Measurements from ENCODE around the gene UQCR10. TPM values are rescaled to one million over a fixed set of nuclear protein-coding genes. Genes with fewer than 3 reads are reported as not detected.

UQCR10 gene
- polyA plus RNA-seq, 1 donor, result 109 TPM

DNA sequence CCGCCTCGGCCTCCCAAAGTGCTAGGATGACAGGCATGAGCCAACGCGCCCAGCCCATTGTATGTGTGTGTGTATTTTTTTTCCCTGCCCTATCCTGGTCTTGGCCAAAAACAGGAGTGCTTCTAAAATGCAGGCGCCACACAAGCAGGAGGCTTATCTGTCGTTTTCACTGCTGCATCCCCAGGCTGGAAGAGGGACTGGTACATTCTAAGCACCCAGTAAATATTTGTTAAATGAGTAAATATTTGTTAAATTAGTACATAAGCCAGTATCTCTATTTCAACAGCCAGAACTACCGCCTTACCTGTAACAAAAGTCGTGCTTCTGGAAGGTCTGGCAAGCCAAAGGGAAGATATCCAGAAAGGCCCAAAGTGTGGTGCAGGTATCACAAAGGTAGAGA is 46.0 kb downstream of the UQCR10 start:
- Histone ChIP-seq H3K27ac (ENCODE audit: low read length) (no peak overlapping the region), H3K4me3 (ENCODE audit: low read length) (no peak overlapping the region), H3K36me3 (ENCODE audit: control insufficient read depth, insufficient read depth, low read length) (peaks cover 70% of the 10 kb centered on the region), H3K27me3 (ENCODE audit: control insufficient read depth, insufficient read depth, low read length) (no peaks in the 10 kb centered on the region), H3K4me1 (ENCODE audit: control insufficient read depth, insufficient read depth, low read length) (no peaks in the 10 kb centered on the region), H3K9me3 (ENCODE audit: control insufficient read depth, low read depth, low read length) (no peaks in the 10 kb centered on the region)
- no peak for DNase-seq
- no CpG with 5 or more reads among the region's 8 CpGs for WGBS (ENCODE audit: insufficient coverage, low lambda C conversion rate)

- Histone ChIP-seq H3K27ac (ENCODE audit: low read length) (no peak overlapping the region), H3K4me1 (ENCODE audit: control insufficient read depth, insufficient read depth, low read length) (no peaks in the 10 kb centered on the region), H3K27me3 (ENCODE audit: control insufficient read depth, insufficient read depth, low read length) (no peaks in the 10 kb centered on the region), H3K36me3 (ENCODE audit: control insufficient read depth, insufficient read depth, low read length) (peaks cover 66% of the 10 kb centered on the region), H3K4me3 (ENCODE audit: low read length) (no peak overlapping the region), H3K9me3 (ENCODE audit: control insufficient read depth, low read depth, low read length) (no peaks in the 10 kb centered on the region)
- 100% methylated on average over 1 of the region's 3 CpGs for WGBS (ENCODE audit: insufficient coverage, low lambda C conversion rate)
- peak in 1 of 2 donors; percentile 35 for DNase-seq
Measured at GRCh38 chr22:29813563-29813962, 46.4 kb downstream of the UQCR10 start.

DNA sequence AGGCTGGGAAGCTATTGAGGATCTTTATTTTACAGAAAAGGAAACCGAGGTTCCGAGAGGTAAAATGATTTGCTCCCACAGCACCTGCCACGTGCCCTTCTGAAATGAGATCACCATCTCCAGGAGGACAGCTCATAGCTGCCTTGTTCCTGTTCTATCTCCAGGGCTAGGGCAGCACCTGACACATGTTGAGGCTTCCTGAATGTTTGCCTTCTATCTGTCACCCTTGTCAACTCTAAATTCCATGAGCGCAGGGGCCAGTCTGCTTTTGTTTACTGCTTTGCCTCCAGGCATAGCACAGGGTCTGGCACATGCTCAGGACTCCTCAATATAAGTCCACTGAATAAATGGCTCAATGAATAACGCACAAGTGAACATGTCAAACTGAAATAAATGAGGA is 46.8 kb downstream of the UQCR10 start:
- Histone ChIP-seq H3K9me3 (ENCODE audit: control insufficient read depth, low read depth, low read length) (no peaks in the 10 kb centered on the region), H3K27me3 (ENCODE audit: control insufficient read depth, insufficient read depth, low read length) (no peaks in the 10 kb centered on the region), H3K4me3 (ENCODE audit: low read length) (no peak overlapping the region), H3K36me3 (ENCODE audit: control insufficient read depth, insufficient read depth, low read length) (peaks cover 70% of the 10 kb centered on the region), H3K27ac (ENCODE audit: low read length) (no peak overlapping the region), H3K4me1 (ENCODE audit: control insufficient read depth, insufficient read depth, low read length) (no peaks in the 10 kb centered on the region)
- WGBS (ENCODE audit: insufficient coverage, low lambda C conversion rate), result no CpG with 5 or more reads among the region's 5 CpGs
- no peak for DNase-seq

DNA sequence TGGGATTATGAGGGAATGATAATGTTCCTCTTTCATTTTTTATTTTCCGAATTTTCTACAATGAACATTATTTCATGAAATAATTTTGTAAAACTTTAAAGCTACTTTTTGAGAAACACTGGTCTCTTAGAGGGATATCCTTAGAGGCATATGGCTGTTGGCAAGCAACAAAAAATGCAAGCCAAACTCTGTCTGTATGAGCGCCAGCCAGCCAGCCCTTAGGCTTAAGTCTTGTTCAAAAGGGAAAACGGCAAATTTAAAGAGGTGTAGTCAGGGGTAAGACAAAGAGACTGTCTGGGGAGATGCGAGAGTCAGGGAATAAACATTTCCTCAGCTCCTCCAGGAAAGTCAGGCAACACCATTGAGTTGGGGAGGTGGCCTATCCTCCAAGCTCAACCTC is 48.4 kb downstream of the UQCR10 start:
- Histone ChIP-seq H3K27ac (ENCODE audit: low read length) (no peak overlapping the region), H3K36me3 (ENCODE audit: control insufficient read depth, insufficient read depth, low read length) (peaks cover 74% of the 10 kb centered on the region), H3K4me3 (ENCODE audit: low read length) (no peak overlapping the region), H3K9me3 (ENCODE audit: control insufficient read depth, low read depth, low read length) (no peaks in the 10 kb centered on the region), H3K27me3 (ENCODE audit: control insufficient read depth, insufficient read depth, low read length) (no peaks in the 10 kb centered on the region), H3K4me1 (ENCODE audit: control insufficient read depth, insufficient read depth, low read length) (no peaks in the 10 kb centered on the region)
- 89% methylated on average over 2 of the region's 4 CpGs for WGBS (ENCODE audit: insufficient coverage, low lambda C conversion rate)
- no peak for DNase-seq

- no CpG with 5 or more reads among the region's 2 CpGs for WGBS (ENCODE audit: insufficient coverage, low lambda C conversion rate)
- DNase-seq, result no peak
- Histone ChIP-seq H3K27ac (ENCODE audit: low read length) (no peak overlapping the region), H3K4me3 (ENCODE audit: low read length) (no peak overlapping the region), H3K4me1 (ENCODE audit: control insufficient read depth, insufficient read depth, low read length) (peaks cover 4% of the 10 kb centered on the region), H3K36me3 (ENCODE audit: control insufficient read depth, insufficient read depth, low read length) (peaks cover 77% of the 10 kb centered on the region), H3K27me3 (ENCODE audit: control insufficient read depth, insufficient read depth, low read length) (no peaks in the 10 kb centered on the region), H3K9me3 (ENCODE audit: control insufficient read depth, low read depth, low read length) (no peaks in the 10 kb centered on the region)
Measured at GRCh38 chr22:29816128-29816527, 49.0 kb downstream of the UQCR10 start.

GRCh38 chr22:29816539-29816938 is 49.4 kb downstream of the UQCR10 start:
- H3K27me3 ChIP-seq (ENCODE audit: control insufficient read depth, insufficient read depth, low read length), result no peaks in the 10 kb centered on the region
- no peak overlapping the region for H3K27ac ChIP-seq (ENCODE audit: low read length)
- DNase-seq, result no peak
- peaks cover 4% of the 10 kb centered on the region for H3K4me1 ChIP-seq (ENCODE audit: control insufficient read depth, insufficient read depth, low read length)
- no CpG with 5 or more reads among the region's 6 CpGs for WGBS (ENCODE audit: insufficient coverage, low lambda C conversion rate)
- no peak overlapping the region for H3K4me3 ChIP-seq (ENCODE audit: low read length)
- H3K36me3 ChIP-seq (ENCODE audit: control insufficient read depth, insufficient read depth, low read length), result peaks cover 75% of the 10 kb centered on the region
- no peaks in the 10 kb centered on the region for H3K9me3 ChIP-seq (ENCODE audit: control insufficient read depth, low read depth, low read length)

DNA sequence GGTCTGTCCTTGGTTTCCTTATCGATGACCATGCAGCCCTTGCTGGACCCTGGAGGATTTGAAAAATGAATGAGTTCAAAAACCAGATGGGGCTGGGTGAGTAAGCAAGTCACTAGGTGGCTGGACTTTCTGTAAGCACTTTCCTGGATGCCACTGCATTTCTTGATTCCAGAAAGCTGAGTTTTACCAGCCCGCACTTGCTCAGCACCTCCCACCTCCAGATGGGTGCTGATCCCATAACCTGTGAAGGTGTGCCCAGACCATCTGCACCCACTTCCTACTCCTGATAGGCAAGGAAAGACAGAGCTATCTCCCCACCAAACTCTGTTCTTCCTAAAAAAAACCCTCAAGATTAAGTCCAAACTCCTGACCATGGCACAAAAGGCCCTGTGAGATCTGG is 49.8 kb downstream of the UQCR10 start:
- peaks cover 74% of the 10 kb centered on the region for H3K36me3 ChIP-seq (ENCODE audit: control insufficient read depth, insufficient read depth, low read length)
- no peak overlapping the region for H3K27ac ChIP-seq (ENCODE audit: low read length)

GRCh38 chr22:29817724-29818123 is 50.6 kb downstream of the UQCR10 start:
- peaks cover 7% of the 10 kb centered on the region for H3K4me1 ChIP-seq (ENCODE audit: control insufficient read depth, insufficient read depth, low read length)
- WGBS (ENCODE audit: insufficient coverage, low lambda C conversion rate), result no CpG with 5 or more reads among the region's 1 CpG

More for the DNA sequence above, 49.8 kb downstream of the UQCR10 start:
- WGBS (ENCODE audit: insufficient coverage, low lambda C conversion rate), result no CpG with 5 or more reads among the region's 2 CpGs
- Histone ChIP-seq H3K9me3 (ENCODE audit: control insufficient read depth, low read depth, low read length) (no peaks in the 10 kb centered on the region), H3K27me3 (ENCODE audit: control insufficient read depth, insufficient read depth, low read length) (no peaks in the 10 kb centered on the region), H3K4me1 (ENCODE audit: control insufficient read depth, insufficient read depth, low read length) (peaks cover 7% of the 10 kb centered on the region), H3K4me3 (ENCODE audit: low read length) (no peak overlapping the region)
- DNase-seq, result no peak

DNA sequence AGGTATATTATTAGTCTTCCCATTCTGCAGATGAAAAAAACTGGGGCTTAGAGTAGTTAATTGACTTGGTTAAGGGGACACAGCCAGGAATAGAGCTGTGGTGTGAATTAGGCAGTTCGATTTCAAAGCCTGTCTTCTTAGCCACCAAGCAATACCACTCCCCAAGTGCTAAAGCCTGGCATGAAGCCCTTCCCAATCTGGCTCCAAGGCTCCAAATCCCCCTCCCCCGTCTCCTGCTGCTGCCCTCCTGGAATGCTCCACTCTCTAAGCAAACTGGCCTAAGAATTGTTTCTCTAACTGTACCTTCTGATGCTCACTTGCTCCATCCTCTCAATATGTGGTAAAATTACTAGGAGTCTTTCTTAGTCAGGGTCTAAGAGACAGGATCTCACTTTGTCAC is 52.3 kb downstream of the UQCR10 start:
- Histone ChIP-seq H3K27ac (ENCODE audit: low read length) (no peak overlapping the region), H3K9me3 (ENCODE audit: control insufficient read depth, low read depth, low read length) (no peaks in the 10 kb centered on the region), H3K4me3 (ENCODE audit: low read length) (no peak overlapping the region), H3K27me3 (ENCODE audit: control insufficient read depth, insufficient read depth, low read length) (no peaks in the 10 kb centered on the region), H3K36me3 (ENCODE audit: control insufficient read depth, insufficient read depth, low read length) (peaks cover 65% of the 10 kb centered on the region), H3K4me1 (ENCODE audit: control insufficient read depth, insufficient read depth, low read length) (peaks cover 7% of the 10 kb centered on the region)
- no peak for DNase-seq
- WGBS (ENCODE audit: insufficient coverage, low lambda C conversion rate), result 100% methylated on average over 1 of the region's 2 CpGs

More at GRCh38 chr22:29817724-29818123, 50.6 kb downstream of the UQCR10 start:
- H3K36me3 ChIP-seq (ENCODE audit: control insufficient read depth, insufficient read depth, low read length), result peaks cover 74% of the 10 kb centered on the region
- H3K27me3 ChIP-seq (ENCODE audit: control insufficient read depth, insufficient read depth, low read length), result no peaks in the 10 kb centered on the region
- H3K27ac ChIP-seq (ENCODE audit: low read length), result no peak overlapping the region
- no peak overlapping the region for H3K4me3 ChIP-seq (ENCODE audit: low read length)
- no peaks in the 10 kb centered on the region for H3K9me3 ChIP-seq (ENCODE audit: control insufficient read depth, low read depth, low read length)
- no peak for DNase-seq

All from large intestine (tissue), 3 donors.